ENCODE measurements around the gene IQCE.

IQCE gene

DNA sequence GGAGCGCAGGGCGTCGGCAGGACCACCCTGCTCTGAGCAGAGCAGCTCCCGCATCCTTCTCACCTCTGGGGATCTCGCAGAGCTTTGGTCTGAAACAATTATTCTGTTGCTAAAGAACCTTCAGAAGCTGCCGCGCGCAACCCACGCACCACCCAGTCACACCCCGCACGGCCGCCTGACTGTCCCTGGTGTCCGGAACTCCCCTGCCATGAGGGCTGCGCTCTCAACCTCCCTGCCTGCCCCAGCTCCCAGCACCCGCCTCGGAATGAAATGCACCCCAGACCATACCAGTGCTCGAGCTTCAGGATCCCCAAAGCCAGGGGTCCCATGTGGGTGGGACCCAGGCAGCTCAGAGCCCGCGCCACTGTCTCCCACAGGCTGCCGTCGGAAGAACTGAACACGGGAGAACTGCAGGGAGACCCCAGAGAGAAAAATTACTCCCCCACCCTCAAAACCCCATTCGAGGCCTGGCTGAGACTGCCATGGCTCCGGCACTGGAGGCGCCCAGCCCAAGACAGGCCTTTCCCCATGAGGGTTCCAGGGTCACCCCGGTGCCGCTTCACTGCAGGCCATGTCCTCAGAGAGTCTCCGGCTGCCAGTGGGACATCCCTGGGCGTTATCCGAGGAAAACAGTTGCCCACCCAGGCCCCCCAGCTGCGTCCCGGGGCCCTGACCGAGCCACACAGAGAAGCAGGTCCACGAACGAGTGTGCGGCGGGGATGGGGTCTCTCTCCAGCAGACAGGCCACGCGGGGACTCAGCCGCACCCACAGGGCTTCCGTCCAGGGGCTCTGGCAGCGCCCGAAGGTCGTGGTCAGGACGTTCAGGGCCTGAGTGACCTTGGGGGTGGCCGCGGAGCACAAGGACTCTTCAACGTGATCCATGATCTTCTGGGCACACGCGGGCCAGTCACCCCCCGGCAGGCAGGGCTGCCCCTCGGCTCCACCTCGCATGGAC, 15.6 kb upstream of the IQCE start:
- no peak for TF ChIP-seq ZFP3 (CRISPR knock-in tag; IDR thresholded peaks at IDR 0.05)
- TF ChIP-seq ZNF565 (CRISPR knock-in tag; conservative IDR thresholded peaks at IDR 0.05; ENCODE audit: low read depth): no peak
- no peak for TF ChIP-seq TOX (CRISPR knock-in tag; IDR thresholded peaks at IDR 0.05; ENCODE audit: borderline replicate concordance)
- no peak for TF ChIP-seq ZFP30 (CRISPR knock-in tag; IDR thresholded peaks at IDR 0.05)
- no peak for TF ChIP-seq ESRRG (CRISPR knock-in tag; IDR thresholded peaks at IDR 0.05)
- no peak for TF ChIP-seq GLIS3 (CRISPR knock-in tag; IDR thresholded peaks at IDR 0.05)
- TF ChIP-seq, protein P1, sequence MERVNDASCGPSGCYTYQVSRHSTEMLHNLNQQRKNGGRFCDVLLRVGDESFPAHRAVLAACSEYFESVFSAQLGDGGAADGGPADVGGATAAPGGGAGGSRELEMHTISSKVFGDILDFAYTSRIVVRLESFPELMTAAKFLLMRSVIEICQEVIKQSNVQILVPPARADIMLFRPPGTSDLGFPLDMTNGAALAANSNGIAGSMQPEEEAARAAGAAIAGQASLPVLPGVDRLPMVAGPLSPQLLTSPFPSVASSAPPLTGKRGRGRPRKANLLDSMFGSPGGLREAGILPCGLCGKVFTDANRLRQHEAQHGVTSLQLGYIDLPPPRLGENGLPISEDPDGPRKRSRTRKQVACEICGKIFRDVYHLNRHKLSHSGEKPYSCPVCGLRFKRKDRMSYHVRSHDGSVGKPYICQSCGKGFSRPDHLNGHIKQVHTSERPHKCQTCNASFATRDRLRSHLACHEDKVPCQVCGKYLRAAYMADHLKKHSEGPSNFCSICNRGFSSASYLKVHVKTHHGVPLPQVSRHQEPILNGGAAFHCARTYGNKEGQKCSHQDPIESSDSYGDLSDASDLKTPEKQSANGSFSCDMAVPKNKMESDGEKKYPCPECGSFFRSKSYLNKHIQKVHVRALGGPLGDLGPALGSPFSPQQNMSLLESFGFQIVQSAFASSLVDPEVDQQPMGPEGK (CRISPR knock-in tag; IDR thresholded peaks at IDR 0.05; ENCODE audit: borderline replicate concordance): no peak
- TF ChIP-seq OSR1 (CRISPR knock-in tag; IDR thresholded peaks at IDR 0.05): no peak
- no peak for TF ChIP-seq PPARA (CRISPR knock-in tag; IDR thresholded peaks at IDR 0.05; ENCODE audit: borderline replicate concordance)
- TF ChIP-seq SNAI2 (CRISPR knock-in tag; IDR thresholded peaks at IDR 0.05): no peak
- no peak for TF ChIP-seq CSDC2 (CRISPR knock-in tag; IDR thresholded peaks at IDR 0.05)
- no peak for ATAC-seq

DNA sequence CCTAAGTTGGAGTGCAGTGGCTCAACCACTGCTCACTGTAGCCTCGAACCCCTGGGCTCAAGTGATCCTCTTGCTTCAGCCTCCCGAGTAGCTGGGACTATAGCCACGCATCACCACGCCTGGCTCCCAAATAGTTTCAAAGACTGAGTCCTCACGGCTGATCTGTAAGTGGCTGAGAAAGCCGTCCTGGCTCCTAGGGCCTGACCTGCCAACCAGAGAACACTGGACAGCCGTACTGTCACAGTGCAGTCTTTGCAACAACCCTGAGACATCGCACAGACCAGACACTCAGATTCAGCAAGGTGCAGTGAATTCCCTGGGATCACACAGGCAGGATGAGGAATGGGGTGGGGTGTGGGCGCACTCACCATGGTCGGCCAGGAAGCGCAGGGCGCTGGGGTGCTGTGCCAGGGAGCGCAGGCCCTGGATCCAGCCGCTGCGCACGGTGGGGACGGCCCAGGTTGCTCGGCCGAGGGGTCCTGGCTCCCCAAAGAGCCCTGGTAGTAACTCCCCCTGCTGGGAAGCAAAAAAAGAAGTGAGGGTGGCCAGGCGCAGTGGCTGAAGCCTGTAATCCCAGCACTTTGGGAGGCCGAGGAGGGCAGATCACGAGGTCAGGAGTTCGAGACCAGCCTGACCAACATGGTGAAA, 14.1 kb upstream of the IQCE start:
- ATAC-seq: no peak
- TF ChIP-seq ESRRG (CRISPR knock-in tag; IDR thresholded peaks at IDR 0.05): no peak

DNA sequence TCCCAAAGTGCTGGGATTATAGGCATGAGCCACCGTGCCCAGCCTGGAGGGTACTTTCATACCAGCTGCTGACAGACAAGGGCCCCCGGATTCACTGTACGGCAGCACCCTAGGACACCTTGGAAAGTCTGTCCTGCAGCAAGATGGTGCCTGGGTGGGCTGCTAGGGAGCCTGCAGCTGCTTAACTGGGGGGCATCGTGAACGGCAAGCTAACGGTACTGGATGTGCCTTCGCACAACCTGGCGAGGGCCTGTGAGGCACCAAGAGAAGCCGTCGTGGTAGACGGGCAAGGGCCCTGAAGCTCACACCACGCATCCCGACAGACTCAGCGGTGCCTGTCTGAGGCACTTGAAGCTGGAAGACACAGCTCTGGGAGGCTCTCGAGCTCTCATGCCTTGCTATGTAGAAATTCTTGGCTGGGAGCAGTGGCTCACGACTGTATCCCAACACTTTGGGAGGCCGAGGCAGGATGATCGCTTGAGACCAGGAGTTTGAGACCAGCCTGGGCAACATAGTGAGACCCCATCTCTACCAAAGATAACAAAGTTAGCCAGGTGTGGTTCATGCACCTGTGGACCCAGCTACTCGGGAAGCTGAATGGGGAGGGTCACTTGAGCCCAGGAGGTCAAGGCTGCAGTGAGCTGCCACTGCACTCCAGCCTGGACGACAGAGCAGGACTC, 12.9 kb upstream of the IQCE start:
- no peak for ATAC-seq
- TF ChIP-seq ZNF8 (CRISPR knock-in tag; IDR thresholded peaks at IDR 0.05): no peak
- TF ChIP-seq CSDC2 (CRISPR knock-in tag; IDR thresholded peaks at IDR 0.05): no peak
- no peak for TF ChIP-seq TCF4 (CRISPR knock-in tag; IDR thresholded peaks at IDR 0.05; ENCODE audit: borderline replicate concordance)
- TF ChIP-seq OSR1 (CRISPR knock-in tag; IDR thresholded peaks at IDR 0.05): no peak
- no peak for TF ChIP-seq TOX (CRISPR knock-in tag; IDR thresholded peaks at IDR 0.05; ENCODE audit: borderline replicate concordance)
- no peak for TF ChIP-seq ESRRG (CRISPR knock-in tag; IDR thresholded peaks at IDR 0.05)
- no peak for TF ChIP-seq ZNF70 (CRISPR knock-in tag; IDR thresholded peaks at IDR 0.05)
- TF ChIP-seq, protein P1 (CRISPR knock-in tag; IDR thresholded peaks at IDR 0.05; ENCODE audit: borderline replicate concordance): no peak
- no peak for TF ChIP-seq GLIS3 (CRISPR knock-in tag; IDR thresholded peaks at IDR 0.05)
- TF ChIP-seq ZFP3 (CRISPR knock-in tag; IDR thresholded peaks at IDR 0.05): no peak

DNA sequence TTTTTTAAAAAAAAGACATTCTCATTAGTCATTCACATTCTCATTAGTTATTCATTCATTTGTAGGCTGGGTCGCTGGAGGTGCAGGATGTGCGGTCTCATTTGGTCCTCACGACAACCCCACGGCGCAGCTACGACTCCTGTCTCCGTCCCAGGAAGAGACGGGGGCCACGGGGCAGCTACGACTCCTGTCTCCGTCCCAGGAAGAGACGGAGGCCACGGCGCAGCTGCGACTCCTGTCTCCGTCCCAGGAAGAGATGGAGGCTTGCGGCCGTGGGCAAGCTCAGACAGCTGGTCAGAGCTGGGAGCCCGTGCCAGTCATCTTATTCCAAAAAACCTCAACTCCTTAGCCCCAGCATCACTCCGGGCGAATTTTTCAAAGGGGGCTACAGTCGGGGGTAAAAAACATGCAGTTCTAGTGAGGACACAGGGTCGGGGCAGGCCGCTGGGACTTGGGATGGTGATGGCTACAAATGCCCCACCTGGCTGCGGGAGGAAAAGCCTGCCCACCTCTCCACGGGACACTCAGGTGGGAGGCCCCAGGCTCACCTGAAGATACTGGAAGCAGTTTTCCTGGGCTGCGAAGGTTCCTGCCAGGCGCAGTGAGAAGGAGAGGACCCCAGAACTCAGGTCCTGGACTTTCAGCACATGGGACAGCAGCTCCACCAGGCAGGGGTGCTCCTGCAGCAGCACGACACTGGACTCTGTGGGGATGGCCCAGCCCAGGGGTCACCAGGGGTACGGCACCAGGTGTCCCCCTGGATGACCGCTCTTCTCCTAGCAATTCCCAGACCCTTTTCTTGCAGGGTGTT, 11.8 kb upstream of the IQCE start:
- ATAC-seq: no peak
- TF ChIP-seq PPARA (CRISPR knock-in tag; IDR thresholded peaks at IDR 0.05; ENCODE audit: borderline replicate concordance) (no peak), ZNF565 (CRISPR knock-in tag; conservative IDR thresholded peaks at IDR 0.05; ENCODE audit: low read depth) (no peak), ZNF8 (CRISPR knock-in tag; IDR thresholded peaks at IDR 0.05) (no peak), ZFP30 (CRISPR knock-in tag; IDR thresholded peaks at IDR 0.05) (no peak), ZFP3 (CRISPR knock-in tag; IDR thresholded peaks at IDR 0.05) (no peak), ZC3H10 (CRISPR knock-in tag; IDR thresholded peaks at IDR 0.05) (no peak), RARB (CRISPR knock-in tag; IDR thresholded peaks at IDR 0.05) (no peak), ARNTL (CRISPR knock-in tag; IDR thresholded peaks at IDR 0.05; ENCODE audit: borderline replicate concordance, low read depth) (no peak)
- TF ChIP-seq, protein P2, sequence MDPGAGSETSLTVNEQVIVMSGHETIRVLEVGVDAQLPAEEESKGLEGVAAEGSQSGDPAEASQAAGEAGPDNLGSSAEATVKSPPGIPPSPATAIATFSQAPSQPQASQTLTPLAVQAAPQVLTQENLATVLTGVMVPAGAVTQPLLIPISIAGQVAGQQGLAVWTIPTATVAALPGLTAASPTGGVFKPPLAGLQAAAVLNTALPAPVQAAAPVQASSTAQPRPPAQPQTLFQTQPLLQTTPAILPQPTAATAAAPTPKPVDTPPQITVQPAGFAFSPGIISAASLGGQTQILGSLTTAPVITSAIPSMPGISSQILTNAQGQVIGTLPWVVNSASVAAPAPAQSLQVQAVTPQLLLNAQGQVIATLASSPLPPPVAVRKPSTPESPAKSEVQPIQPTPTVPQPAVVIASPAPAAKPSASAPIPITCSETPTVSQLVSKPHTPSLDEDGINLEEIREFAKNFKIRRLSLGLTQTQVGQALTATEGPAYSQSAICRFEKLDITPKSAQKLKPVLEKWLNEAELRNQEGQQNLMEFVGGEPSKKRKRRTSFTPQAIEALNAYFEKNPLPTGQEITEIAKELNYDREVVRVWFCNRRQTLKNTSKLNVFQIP (CRISPR knock-in tag; IDR thresholded peaks at IDR 0.05; ENCODE audit: borderline replicate concordance, low read depth): no peak
- TF ChIP-seq, protein P3, sequence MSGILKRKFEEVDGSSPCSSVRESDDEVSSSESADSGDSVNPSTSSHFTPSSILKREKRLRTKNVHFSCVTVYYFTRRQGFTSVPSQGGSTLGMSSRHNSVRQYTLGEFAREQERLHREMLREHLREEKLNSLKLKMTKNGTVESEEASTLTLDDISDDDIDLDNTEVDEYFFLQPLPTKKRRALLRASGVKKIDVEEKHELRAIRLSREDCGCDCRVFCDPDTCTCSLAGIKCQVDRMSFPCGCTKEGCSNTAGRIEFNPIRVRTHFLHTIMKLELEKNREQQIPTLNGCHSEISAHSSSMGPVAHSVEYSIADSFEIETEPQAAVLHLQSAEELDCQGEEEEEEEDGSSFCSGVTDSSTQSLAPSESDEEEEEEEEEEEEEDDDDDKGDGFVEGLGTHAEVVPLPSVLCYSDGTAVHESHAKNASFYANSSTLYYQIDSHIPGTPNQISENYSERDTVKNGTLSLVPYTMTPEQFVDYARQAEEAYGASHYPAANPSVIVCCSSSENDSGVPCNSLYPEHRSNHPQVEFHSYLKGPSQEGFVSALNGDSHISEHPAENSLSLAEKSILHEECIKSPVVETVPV (CRISPR knock-in tag; IDR thresholded peaks at IDR 0.05): no peak
- TF ChIP-seq, protein P4, sequence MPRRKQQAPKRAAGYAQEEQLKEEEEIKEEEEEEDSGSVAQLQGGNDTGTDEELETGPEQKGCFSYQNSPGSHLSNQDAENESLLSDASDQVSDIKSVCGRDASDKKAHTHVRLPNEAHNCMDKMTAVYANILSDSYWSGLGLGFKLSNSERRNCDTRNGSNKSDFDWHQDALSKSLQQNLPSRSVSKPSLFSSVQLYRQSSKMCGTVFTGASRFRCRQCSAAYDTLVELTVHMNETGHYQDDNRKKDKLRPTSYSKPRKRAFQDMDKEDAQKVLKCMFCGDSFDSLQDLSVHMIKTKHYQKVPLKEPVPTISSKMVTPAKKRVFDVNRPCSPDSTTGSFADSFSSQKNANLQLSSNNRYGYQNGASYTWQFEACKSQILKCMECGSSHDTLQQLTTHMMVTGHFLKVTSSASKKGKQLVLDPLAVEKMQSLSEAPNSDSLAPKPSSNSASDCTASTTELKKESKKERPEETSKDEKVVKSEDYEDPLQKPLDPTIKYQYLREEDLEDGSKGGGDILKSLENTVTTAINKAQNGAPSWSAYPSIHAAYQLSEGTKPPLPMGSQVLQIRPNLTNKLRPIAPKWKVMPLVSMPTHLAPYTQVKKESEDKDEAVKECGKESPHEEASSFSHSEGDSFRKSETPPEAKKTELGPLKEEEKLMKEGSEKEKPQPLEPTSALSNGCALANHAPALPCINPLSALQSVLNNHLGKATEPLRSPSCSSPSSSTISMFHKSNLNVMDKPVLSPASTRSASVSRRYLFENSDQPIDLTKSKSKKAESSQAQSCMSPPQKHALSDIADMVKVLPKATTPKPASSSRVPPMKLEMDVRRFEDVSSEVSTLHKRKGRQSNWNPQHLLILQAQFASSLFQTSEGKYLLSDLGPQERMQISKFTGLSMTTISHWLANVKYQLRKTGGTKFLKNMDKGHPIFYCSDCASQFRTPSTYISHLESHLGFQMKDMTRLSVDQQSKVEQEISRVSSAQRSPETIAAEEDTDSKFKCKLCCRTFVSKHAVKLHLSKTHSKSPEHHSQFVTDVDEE (CRISPR knock-in tag; IDR thresholded peaks at IDR 0.05): no peak
